HG03442 (cell line): ENCODE data around the gene ZNF687.
"Not testable (repeated sequence)": the region's sequence is repeated elsewhere in the genome, so short reads cannot be mapped to it uniquely, and the experiment has no call there.

Experiments
- ATAC-seq: cut with Tn5 transposase; IDR thresholded peaks from one replicate; pipeline ENCODE4 v1.9.1; 2021; ENCODE audit warnings: mild to moderate bottlenecking, moderate library complexity; ENCODE audit not compliant: unreplicated experiment

ZNF687 gene

GRCh38 chr1:151275341-151275740, 6.8 kb upstream of the ZNF687 start:
- not testable (repeated sequence) for ATAC-seq

DNA sequence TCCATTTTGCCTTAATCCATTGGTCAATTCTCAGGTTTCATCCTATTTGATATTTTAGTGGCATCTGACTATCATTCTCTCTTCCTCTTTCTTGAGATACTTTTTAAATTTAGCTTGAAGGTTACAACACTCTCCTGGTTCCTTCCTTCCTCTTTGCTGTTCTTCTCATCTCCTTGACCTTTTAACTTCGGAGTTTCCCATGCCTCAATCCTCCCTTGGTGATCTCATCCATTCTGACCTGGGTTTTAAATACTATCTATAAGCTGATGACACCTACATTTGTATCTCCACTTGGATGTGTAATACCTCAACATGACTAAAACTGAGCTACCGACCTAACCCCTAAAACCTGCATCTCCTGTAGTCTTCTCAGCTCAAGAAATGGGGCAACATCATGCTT, 4.8 kb upstream of the ZNF687 start:
- no peak for ATAC-seq

DNA sequence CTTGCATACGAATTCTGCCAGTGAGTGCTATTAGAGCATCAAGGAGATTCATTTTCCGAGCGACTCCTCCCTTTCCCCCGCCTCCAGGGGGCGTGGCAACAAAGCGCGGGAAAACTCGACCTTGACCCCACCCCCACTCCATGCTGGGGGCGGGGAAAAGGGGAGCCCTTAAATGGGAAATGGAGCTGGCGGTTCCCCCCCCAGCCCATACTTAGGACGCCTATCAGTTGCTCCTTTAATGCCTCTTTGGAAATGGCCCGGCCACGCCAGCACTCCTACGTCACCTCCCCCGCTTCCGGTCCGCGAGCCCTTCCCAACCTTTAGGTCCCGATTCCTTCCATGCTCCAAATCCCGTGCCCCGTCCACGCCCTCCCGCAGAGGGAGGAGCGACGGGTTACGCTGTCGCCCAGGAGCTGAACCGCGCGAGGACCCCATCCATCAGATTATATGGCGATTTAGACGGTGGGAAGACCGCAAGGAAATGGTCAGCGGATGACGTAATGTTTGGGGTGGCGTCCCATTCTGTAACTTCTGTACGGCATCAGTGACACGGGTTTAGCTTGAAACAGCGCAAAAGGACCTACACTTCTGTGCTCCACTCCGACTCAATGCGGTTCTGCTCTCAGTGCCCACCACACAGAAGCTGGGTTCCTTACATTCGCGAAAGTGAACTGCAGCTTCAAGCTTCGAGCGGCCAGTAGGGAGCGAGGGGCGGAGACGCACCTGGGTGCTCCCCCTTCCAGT, 702 bp upstream of the ZNF687 start:
- peak; percentile 28 for ATAC-seq

GRCh38 chr1:151282883-151283725, 1.0 kb downstream of the ZNF687 start:
- ATAC-seq, result no peak

- ATAC-seq, result no peak
Observed at GRCh38 chr1:151284013-151284577, 2.0 kb downstream of the ZNF687 start.

- no peak for ATAC-seq
Observed at GRCh38 chr1:151286619-151287340, 4.7 kb downstream of the ZNF687 start.

GRCh38 chr1:151287341-151287699, 5.2 kb downstream of the ZNF687 start:
- no peak for ATAC-seq

GRCh38 chr1:151287767-151288500, 5.8 kb downstream of the ZNF687 start:
- no peak for ATAC-seq

- ATAC-seq, result no peak
Observed at GRCh38 chr1:151288502-151288901, 6.4 kb downstream of the ZNF687 start.

GRCh38 chr1:151289080-151289935, 7.2 kb downstream of the ZNF687 start:
- no peak for ATAC-seq

DNA sequence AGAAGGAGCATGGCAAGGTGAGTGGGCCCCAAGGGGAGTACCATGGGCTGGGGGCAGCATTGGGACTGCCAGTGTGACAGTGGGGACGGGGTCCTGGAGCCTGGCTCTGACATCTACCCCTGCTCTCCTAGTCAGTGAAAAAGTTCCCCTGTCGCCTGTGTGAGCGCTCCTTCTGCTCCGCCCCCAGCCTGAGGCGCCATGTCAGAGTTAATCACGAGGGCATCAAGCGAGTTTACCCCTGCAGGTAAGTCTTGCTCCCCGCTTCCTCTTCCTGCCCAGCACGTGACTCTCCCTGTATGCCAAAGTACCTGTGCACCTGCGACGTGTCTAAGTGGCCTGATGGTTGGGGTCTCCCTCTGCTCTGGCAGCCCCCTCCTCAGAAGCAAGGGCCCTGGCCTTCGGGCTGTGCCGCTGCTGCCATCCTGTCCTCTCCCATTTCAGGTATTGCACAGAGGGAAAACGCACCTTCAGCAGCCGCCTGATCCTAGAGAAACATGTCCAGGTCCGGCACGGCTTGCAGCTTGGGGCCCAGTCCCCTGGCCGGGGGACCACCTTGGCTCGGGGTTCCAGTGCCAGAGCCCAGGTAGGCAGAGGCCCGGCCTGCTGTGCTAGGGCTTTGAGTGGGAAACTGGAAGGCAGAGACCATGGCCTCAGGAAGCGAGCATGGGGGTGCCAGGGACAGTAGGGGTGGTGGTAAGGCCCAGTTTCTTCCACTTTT, 8.1 kb downstream of the ZNF687 start:
- ATAC-seq, result no peak

DNA sequence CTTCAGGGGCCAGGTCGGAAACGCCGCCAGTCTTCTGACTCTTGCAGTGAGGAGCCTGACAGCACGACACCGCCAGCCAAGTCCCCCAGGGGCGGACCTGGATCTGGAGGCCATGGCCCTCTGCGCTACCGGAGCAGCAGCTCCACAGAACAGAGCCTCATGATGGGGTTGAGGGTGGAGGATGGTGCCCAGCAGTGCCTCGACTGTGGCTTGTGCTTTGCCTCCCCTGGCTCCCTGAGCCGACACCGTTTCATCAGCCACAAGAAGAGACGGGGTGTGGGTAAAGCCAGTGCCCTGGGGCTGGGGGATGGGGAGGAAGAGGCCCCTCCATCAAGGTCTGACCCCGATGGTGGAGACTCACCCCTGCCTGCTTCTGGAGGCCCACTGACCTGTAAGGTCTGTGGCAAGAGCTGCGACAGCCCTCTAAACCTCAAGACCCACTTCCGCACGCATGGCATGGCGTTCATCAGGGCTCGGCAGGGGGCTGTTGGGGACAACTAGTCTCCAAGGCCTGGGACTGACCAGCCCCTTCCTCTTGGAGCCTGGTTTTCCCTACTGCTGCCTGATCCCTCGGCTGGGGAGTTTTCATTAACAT, 8.7 kb downstream of the ZNF687 start:
- ATAC-seq, result no peak

GRCh38 chr1:151292207-151293030, 10.3 kb downstream of the ZNF687 start:
- ATAC-seq, result no peak

GRCh38 chr1:151293093-151293492, 11.0 kb downstream of the ZNF687 start:
- no peak for ATAC-seq

- no peak for ATAC-seq
Observed at GRCh38 chr1:151294742-151295462, 12.8 kb downstream of the ZNF687 start.

- no peak for ATAC-seq
Observed at GRCh38 chr1:151309811-151310323, 27.8 kb downstream of the ZNF687 start.

DNA sequence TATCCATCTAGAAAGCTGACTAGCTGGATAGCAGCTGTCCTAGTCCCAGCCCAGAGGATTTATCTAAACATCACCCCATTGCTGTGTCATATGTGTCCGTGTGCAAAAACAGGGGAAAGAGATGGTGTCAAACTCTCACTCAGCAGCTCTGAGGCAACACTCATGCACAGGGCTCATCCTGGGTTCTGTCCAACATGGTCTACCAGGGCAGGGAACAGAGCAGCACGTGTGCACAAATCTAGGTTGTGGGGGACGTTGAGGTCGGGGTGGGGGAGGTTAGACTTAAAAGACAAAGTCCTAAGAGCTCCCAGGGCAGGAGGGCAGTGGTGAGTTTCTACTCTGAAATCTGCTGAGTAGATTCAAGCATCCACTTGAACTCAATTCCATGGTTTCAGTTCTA, 28.9 kb downstream of the ZNF687 start:
- ATAC-seq, result no peak
